B cell (primary cell): Measurements from ENCODE around the gene DMXL1. TPM values are rescaled to one million over a fixed set of nuclear protein-coding genes. Genes with fewer than 3 reads are reported as not detected.

Source experiments
- ATAC-seq: fragments of 200-7000 bp; cut with Tn5 transposase; one replicate; pipeline ENCODE4 v1.10.0; 2021; ENCODE audit warnings: low read depth, mild to moderate bottlenecking, moderate number of reproducible peaks, moderate library complexity
- CTCF ChIA-PET: fragments of 350-600 bp; sonication (Branson Sonifier 250); formaldehyde crosslinking; loops from one replicate; lab custom pipeline; 2021; ENCODE audit warnings: antibody characterized with exemption, inconsistent platforms; lab: Charles Lee
- POLR2A ChIA-PET: fragments of 350-600 bp; sonication (Branson Sonifier 250); formaldehyde crosslinking; loops from one replicate; lab custom pipeline; 2021; ENCODE audit warnings: antibody characterized with exemption; lab: Charles Lee
- DNase-seq: peaks from one replicate; pipeline ENCODE4 v3.0.0; 2013
- H2AFZ ChIP-seq: 2 replicates; pipeline ENCODE4 v1.6.1; 2012; ENCODE audit warnings: mild to moderate bottlenecking, low read depth, low read length; ENCODE audit not compliant: insufficient read depth, poor library complexity, severe bottlenecking
- H3K27ac ChIP-seq, 2 donors: 1 replicate in 1 of 2; 2 replicates in 1 of 2; pipeline ENCODE4 v1.5.1; 2012 to 2013; ENCODE audit warnings: low read length in 2 of 2, mild to moderate bottlenecking in 2 of 2, moderate library complexity in 1 of 2
- H3K27me3 ChIP-seq, 4 experiments: fragments of 200-600 bp in 1 of 4; sonication (generic) in 1 of 4; replicated peaks in 1 of 4; 1 replicate in 2 of 4; 2 replicates in 2 of 4; pipeline versions ENCODE4 v1.6.1 to v1.7.0; 2013 to 2016; ENCODE audit warnings: low read length in 3 of 4, mild to moderate bottlenecking in 2 of 4, mixed read lengths in 1 of 4, moderate library complexity in 1 of 4; ENCODE audit not compliant: insufficient read depth in 4 of 4, control insufficient read depth in 3 of 4; ENCODE audit errors: control extremely low read depth in 1 of 4
- H3K36me3 ChIP-seq, 2 experiments: replicated peaks in 1 of 2; 1 replicate in 1 of 2; 2 replicates in 1 of 2; pipeline versions ENCODE4 v1.6.1 to v1.7.1; 2013; ENCODE audit warnings: low read length in 1 of 2; ENCODE audit not compliant: insufficient read depth in 2 of 2, control insufficient read depth in 1 of 2; ENCODE audit errors: control extremely low read depth in 1 of 2, extremely low read depth in 1 of 2
- H3K4me1 ChIP-seq, 2 donors: fragments of 200-600 bp in 1 of 2; sonication (generic) in 1 of 2; 1 replicate in 1 of 2; 2 replicates in 1 of 2; pipeline versions ENCODE4 v1.5.1 to v1.6.1; 2013 to 2017; ENCODE audit warnings: low read length in 2 of 2; ENCODE audit not compliant: control insufficient read depth in 2 of 2, insufficient read depth in 2 of 2
- H3K4me2 ChIP-seq: replicated peaks from 2 replicates; pipeline ENCODE3; 2012; ENCODE audit warnings: mild to moderate bottlenecking, low read depth, low read length; ENCODE audit not compliant: poor library complexity, severe bottlenecking
- H3K4me3 ChIP-seq, 5 experiments: fragments of 200-600 bp in 1 of 5; sonication (generic) in 1 of 5; 1 replicate in 3 of 5; 2 replicates in 2 of 5; pipeline versions ENCODE4 v1.5.1 to v1.7.0; 2011 to 2016; ENCODE audit warnings: low read length in 4 of 5, mild to moderate bottlenecking in 4 of 5, low read depth in 2 of 5, control low read depth in 1 of 5, moderate library complexity in 1 of 5; ENCODE audit not compliant: insufficient read depth in 1 of 5; ENCODE audit errors: control extremely low read depth in 1 of 5, extremely low read depth in 1 of 5
- H3K79me2 ChIP-seq: fragments of 200-600 bp; sonication (generic); one replicate; pipeline ENCODE4 v1.6.0; 2016; ENCODE audit warnings: low read length; ENCODE audit not compliant: control insufficient read depth, insufficient read depth
- H3K9ac ChIP-seq: fragments of 200-600 bp; sonication (generic); 2 replicates; pipeline ENCODE4 v1.6.1; 2017; ENCODE audit warnings: mild to moderate bottlenecking, low read length, moderate library complexity
- H3K9me3 ChIP-seq, 3 donors: one replicate each; pipeline versions ENCODE4 v1.6.1 to v1.7.1; 2013; ENCODE audit warnings: low read length in 2 of 3; ENCODE audit not compliant: control insufficient read depth in 2 of 3, insufficient read depth in 1 of 3; ENCODE audit errors: control extremely low read depth in 1 of 3
- H4K20me1 ChIP-seq: 2 replicates; pipeline ENCODE4 v1.6.0; 2012; ENCODE audit warnings: mild to moderate bottlenecking, low read length; ENCODE audit not compliant: insufficient read depth, control insufficient read depth, poor library complexity, severe bottlenecking
- H3K27ac Mint-ChIP-seq: one replicate; pipeline ENCODE4 v1.8.0; 2021; ENCODE audit warnings: mixed read lengths
- H3K27me3 Mint-ChIP-seq: one replicate; pipeline ENCODE4 v1.8.0; 2021; ENCODE audit warnings: mixed read lengths
- H3K4me1 Mint-ChIP-seq: one replicate; pipeline ENCODE4 v1.8.0; 2021; ENCODE audit warnings: mixed read lengths
- H3K4me3 Mint-ChIP-seq: one replicate; pipeline ENCODE4 v1.8.0; 2021; ENCODE audit warnings: mixed read lengths
- H3K9me3 Mint-ChIP-seq: one replicate; pipeline ENCODE4 v1.8.0; 2022; ENCODE audit warnings: mixed read lengths; ENCODE audit not compliant: insufficient read depth
- EZH2 ChIP-seq: IDR thresholded peaks from 2 replicates; pipeline ENCODE4 v1.6.1; 2012; ENCODE audit warnings: borderline replicate concordance, low read depth, mild to moderate bottlenecking, moderate library complexity, low read length; ENCODE audit not compliant: insufficient read depth, poor library complexity, severe bottlenecking
- WGBS: methylation state at CpG from one replicate; pipeline ENCODE4 v1.1.5; 2013; ENCODE audit warnings: missing lambda C conversion rate; ENCODE audit not compliant: insufficient coverage; 5-methylcytosine and 5-hydroxymethylcytosine counted together
- intact Hi-C: fragments of 100-400 bp; cut with micrococcal nuclease; formaldehyde crosslinking; loops from one replicate; pipeline ENCODE4 v1.10.0; 2022
- polyA plus RNA-seq: library from polyadenylated mRNA; depleted of rRNA; stranded (reverse); fragments of >200 nt; gene quantifications from 2 replicates; pipeline ENCODE4 v1.2.3, GENCODE V29; 2012
- total RNA-seq, 2 donors: library from RNA; stranded (reverse); fragments of 120-200 nt in 1 of 2; gene quantifications; 1 replicate in 1 of 2; 2 replicates in 1 of 2; pipeline versions ENCODE4 v1.2.3 to v1.2.4, GENCODE V29; 2013 to 2022
- TF ChIP-seq, protein P1 (sequence below): fragments of 200-600 bp; IDR thresholded peaks from one replicate; pipeline ENCODE4 v1.8.0; 2022; ENCODE audit warnings: antibody characterized with exemption, mild to moderate bottlenecking

The DMXL1 gene
- total and polyA plus RNA-seq, 2 donors (not counting 1 experiment from before 2014, with no cell fraction given), result 37.9 to 129 TPM

DNA sequence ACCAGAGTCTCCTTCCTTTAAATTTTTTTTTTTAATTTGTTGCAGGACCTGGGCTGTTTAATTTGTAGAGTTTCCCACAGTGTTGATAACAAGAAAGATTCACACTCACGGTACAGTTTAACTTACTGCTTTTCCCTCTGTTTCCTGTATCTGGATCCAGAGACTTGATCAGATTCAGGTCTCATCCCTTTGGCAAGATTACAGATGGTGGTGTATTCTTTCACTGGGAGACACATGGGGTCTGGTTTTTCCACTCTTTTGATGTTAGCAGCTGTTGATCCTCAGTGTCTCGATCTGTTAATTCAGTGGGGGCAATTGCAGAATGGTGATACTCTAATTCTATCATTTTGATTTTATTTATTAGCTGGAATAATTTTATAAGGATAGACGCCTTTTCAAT, 209.5 kb downstream of the DMXL1 start:
- Histone ChIP-seq H3K27ac (peak overlapping the region in 1 of 2 donors; percentile 42), H3K4me2 (peak overlapping the region; percentile 27), H3K4me3 (no peak overlapping the region), H3K9me3 (no peaks in the 10 kb centered on the region), H4K20me1 (peaks cover 55% of the 10 kb centered on the region), H3K4me1 (peaks cover 86 to 91% of the 10 kb centered on the region in 2 donors), H2AFZ (no peak overlapping the region), H3K79me2 (peaks cover 90% of the 10 kb centered on the region), H3K27me3 (no peaks in the 10 kb centered on the region), H3K9ac (no peak overlapping the region), H3K36me3 (peaks cover 17 to 18% of the 10 kb centered on the region in 2 experiments)
- Mint-ChIP-seq H3K9me3 (no peaks in the 10 kb centered on the region), H3K4me3 (no peak overlapping the region), H3K4me1 (peaks cover 95% of the 10 kb centered on the region), H3K27ac (peak overlapping the region; percentile 37), H3K27me3 (no peaks in the 10 kb centered on the region)
- intact Hi-C loops, result no loop called here
- no CpG with 5 or more reads among the region's 3 CpGs for WGBS
- CTCF ChIA-PET, result interaction anchor here (1.0 to 1.2 kb wide), 2 partner anchors 9 kb away, joined by 3 to 4 read pairs; no protein-coding TSS in a partner anchor
- no peak for DNase-seq
- no peak for ATAC-seq
- POLR2A ChIA-PET, result no interaction called here
- TF ChIP-seq, protein P1, sequence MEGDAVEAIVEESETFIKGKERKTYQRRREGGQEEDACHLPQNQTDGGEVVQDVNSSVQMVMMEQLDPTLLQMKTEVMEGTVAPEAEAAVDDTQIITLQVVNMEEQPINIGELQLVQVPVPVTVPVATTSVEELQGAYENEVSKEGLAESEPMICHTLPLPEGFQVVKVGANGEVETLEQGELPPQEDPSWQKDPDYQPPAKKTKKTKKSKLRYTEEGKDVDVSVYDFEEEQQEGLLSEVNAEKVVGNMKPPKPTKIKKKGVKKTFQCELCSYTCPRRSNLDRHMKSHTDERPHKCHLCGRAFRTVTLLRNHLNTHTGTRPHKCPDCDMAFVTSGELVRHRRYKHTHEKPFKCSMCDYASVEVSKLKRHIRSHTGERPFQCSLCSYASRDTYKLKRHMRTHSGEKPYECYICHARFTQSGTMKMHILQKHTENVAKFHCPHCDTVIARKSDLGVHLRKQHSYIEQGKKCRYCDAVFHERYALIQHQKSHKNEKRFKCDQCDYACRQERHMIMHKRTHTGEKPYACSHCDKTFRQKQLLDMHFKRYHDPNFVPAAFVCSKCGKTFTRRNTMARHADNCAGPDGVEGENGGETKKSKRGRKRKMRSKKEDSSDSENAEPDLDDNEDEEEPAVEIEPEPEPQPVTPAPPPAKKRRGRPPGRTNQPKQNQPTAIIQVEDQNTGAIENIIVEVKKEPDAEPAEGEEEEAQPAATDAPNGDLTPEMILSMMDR, result no peak
- no peak for TF ChIP-seq EZH2

DNA sequence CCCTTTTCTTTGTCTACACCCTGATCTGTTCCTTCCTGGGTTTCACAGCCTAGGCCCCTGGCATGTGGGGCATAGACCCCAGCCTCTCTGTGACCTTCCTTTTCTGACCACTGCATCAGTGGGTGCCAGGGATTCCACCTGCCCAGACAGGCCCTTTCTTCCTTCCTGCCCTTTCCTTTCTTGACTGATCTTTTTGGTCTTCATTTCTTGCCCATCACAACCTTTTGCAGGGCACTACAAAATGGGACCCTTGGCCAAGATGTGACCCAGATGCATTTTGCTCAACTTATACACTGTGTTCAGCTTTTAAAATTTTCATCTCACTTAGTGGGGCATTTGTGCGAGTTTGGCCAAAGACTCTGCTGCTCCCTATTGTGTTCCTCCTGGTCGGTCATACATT, 211.7 kb downstream of the DMXL1 start:
- Histone ChIP-seq H3K9me3 (no peaks in the 10 kb centered on the region), H3K79me2 (peaks cover 100% of the 10 kb centered on the region), H2AFZ (no peak overlapping the region), H3K4me3 (no peak overlapping the region), H3K27ac (peak overlapping the region in 1 of 2 donors; percentile 9), H3K4me2 (peak overlapping the region; percentile 25), H3K27me3 (no peaks in the 10 kb centered on the region), H3K9ac (no peak overlapping the region), H3K4me1 (peaks cover 87 to 96% of the 10 kb centered on the region in 2 donors), H3K36me3 (peaks cover 17 to 18% of the 10 kb centered on the region in 2 experiments), H4K20me1 (peaks cover 57% of the 10 kb centered on the region)
- intact Hi-C loops, result no loop called here
- 100% methylated on average over 2 of the region's 2 CpGs for WGBS
- Mint-ChIP-seq H3K27ac (peak overlapping the region; percentile 83), H3K4me3 (no peak overlapping the region), H3K9me3 (no peaks in the 10 kb centered on the region), H3K4me1 (peaks cover 95% of the 10 kb centered on the region), H3K27me3 (no peaks in the 10 kb centered on the region)
- ChIA-PET CTCF (interaction anchor here (1.5 to 1.6 kb wide), 2 partner anchors 27 to 30 kb away, joined by 3 to 5 read pairs; no protein-coding TSS in a partner anchor), POLR2A (no interaction called here)
- ATAC-seq (no peak), DNase-seq (no peak)
- no peak for TF ChIP-seq EZH2
- TF ChIP-seq, protein P1, result no peak
